AG10803 (cell line): ENCODE data around the gene CDC5L.

Source experiments
- DNase-seq: peaks from one replicate; pipeline ENCODE4 v3.0.0; 2010; ENCODE audit warnings: low read depth
- H3K4me3 ChIP-seq: 2 replicates; pipeline ENCODE4 v1.5.1; 2011; ENCODE audit warnings: mild to moderate bottlenecking, low read length, control low read depth
- TF ChIP-seq, protein P1 (sequence below): conservative IDR thresholded peaks from 2 replicates; pipeline ENCODE4 v1.5.1; 2011; ENCODE audit warnings: mild to moderate bottlenecking, low read length, control low read depth, inconsistent platforms

Gene CDC5L

DNA sequence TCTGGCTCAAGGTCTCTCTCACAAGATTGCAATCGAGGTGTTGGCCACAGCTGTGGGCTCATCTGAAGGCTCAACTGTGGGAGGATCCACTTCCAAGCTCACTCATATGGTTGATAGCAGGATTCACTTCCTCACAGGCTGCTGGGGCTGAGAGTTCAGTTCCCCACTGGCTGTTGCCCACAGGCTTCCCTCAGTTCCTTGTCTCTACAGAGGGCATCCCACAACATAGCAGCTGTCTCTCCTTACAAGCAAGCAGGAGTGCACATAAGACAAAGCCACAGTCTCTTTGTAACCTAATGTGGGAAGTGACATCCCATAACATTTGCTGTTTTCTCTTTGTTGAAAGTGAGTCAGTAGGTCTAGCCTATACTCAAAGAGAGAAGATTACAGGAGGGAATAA lies 31.0 kb upstream of the CDC5L start:
- H3K4me3 ChIP-seq, result no peak overlapping the region
- TF ChIP-seq, protein P1, sequence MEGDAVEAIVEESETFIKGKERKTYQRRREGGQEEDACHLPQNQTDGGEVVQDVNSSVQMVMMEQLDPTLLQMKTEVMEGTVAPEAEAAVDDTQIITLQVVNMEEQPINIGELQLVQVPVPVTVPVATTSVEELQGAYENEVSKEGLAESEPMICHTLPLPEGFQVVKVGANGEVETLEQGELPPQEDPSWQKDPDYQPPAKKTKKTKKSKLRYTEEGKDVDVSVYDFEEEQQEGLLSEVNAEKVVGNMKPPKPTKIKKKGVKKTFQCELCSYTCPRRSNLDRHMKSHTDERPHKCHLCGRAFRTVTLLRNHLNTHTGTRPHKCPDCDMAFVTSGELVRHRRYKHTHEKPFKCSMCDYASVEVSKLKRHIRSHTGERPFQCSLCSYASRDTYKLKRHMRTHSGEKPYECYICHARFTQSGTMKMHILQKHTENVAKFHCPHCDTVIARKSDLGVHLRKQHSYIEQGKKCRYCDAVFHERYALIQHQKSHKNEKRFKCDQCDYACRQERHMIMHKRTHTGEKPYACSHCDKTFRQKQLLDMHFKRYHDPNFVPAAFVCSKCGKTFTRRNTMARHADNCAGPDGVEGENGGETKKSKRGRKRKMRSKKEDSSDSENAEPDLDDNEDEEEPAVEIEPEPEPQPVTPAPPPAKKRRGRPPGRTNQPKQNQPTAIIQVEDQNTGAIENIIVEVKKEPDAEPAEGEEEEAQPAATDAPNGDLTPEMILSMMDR, result no peak
- DNase-seq, result no peak

DNA sequence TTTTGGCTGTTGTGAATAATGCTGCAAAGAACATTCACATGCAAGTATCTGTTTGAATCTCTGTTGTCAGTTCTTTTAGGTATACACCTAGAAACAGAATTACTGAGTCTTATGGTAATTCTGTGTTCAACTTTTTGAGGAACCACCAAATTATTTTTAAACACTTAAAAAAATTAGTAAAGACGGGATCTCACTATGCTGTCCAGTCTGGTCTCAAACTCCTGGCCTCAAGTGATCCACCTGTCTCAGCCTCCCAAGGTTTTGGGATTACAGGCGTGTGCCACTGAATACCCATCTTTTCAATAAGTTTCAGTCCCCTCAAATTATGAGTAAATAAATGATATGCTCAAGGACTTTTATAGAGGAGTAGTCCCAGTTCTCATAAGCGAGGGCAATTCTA lies 27.5 kb upstream of the CDC5L start:
- no peak overlapping the region for H3K4me3 ChIP-seq
- DNase-seq, result no peak
- TF ChIP-seq, protein P1, result no peak

DNA sequence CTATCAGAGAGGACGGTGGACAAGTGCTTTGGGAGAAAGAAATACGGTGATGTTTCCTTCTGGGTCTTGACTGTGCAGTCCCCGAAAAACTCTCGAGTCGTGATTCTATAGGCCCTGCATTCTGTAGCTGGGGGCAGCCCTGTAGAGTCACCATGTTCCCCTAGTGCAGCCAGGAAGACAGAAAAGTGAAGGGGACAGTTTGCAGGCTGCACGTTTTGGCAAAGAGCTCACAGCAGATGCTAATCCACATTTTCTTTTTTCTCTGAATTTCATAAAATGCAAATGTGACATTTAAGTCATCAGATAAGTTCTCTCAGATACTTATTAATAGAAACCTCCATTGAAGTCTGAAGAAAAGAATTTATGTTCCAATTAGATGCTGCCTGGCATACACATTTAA lies 25.6 kb upstream of the CDC5L start:
- H3K4me3 ChIP-seq, result no peak overlapping the region
- TF ChIP-seq, protein P1, result no peak
- DNase-seq, result no peak

DNA sequence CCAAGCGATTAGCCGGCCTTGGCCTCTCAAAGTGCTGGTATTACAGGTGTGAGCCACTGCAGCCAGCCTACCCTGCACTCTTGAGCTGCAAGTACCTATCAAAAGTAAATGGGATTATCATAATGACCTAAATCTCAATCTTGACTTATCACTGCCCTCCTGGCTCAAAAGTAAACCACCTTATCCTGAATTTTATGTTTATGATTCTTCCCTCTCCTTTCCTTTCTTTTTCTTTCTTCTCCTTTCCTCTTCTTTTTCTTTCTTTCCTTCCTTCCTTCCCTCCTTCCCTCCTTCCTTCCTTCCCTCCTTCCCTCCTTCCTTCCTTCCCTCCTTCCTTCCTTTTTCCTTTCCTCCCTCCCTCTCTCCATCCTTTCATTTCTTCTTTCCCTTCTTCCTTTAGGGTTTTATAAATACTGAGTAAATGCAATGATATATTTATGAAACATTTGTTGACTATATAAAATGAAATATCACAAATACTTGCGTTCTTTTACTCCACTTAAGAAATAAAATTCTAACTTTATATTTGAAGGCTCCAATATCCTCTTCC lies 24.1 kb upstream of the CDC5L start:
- DNase-seq, result no peak
- TF ChIP-seq, protein P1, result no peak
- no peak overlapping the region for H3K4me3 ChIP-seq

DNA sequence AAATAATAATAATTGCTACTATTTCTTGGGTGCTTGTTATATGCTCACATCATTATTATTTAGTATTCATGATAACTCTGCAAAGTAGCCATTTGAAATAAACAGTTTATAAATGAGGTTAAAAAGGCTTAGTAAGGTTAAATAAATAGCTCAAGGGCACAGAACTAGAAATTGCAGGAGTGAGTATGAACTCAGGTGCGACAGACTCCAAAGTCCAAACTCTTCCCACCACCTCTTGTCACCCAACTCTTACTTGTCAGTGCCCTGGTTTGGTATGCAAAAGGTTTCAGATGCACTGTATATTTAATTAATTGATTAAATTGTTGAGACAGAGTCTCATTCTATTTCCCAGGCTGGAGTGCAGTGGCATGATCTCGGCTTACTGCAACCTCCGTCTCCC lies 20.7 kb upstream of the CDC5L start:
- no peak for DNase-seq
- no peak overlapping the region for H3K4me3 ChIP-seq
- TF ChIP-seq, protein P1, result no peak

DNA sequence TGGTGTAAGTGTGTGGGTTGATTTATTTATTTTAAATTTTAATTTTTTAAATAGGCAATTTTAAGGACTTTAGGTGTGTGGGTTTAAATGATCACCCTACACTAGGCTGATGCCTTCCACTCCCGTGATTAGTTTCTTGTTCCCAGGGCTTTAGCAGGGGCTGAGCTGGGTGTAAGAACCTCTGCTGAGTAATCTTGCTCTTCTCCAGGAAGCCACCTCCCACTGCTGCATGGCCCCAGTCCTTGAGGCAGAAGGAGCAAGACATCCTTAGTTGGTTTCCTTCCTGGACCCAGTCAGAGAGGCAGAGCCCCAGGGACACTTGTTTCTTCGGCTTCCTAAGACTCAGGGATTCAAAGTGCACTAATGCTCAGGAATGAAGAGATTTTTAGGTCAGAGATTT lies 19.8 kb upstream of the CDC5L start:
- TF ChIP-seq, protein P1, result no peak
- no peak overlapping the region for H3K4me3 ChIP-seq
- DNase-seq, result no peak

DNA sequence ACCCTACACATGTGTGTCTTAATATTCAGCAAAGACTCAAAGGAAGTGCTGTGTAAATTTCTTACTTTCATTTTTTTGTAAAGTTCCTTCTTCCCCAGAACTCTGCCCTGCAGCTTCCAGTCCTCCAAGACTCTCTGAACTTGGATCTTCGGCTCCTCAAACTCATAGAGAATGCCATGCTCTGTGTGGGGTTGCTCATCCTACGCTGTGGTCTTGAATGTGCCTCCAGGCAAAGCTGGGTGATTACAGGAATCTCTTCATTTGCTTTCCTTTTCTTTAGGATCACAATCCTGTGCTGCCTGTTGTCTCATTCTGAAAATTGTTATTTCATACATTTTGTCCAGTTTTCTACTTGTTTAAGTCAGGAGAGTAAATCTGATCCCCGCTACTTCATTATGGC lies 14.5 kb upstream of the CDC5L start:
- DNase-seq, result no peak

More for the DNA sequence above, 14.5 kb upstream of the CDC5L start:
- no peak overlapping the region for H3K4me3 ChIP-seq
- TF ChIP-seq, protein P1, result no peak
